K562 (cell line): ENCODE data around the gene RGS5. TPM values are rescaled to one million over a fixed set of nuclear protein-coding genes. Genes with fewer than 3 reads are reported as not detected.

Experiments
- ATAC-seq: fragments of 200-7000 bp; cut with Tn5 transposase; 3 replicates; pipeline ENCODE4 v1.9.1; 2020; ENCODE audit warnings: moderate library complexity
- BruUV-seq: library from RNA; stranded (reverse); fragments of 400-500 nt; replicated peaks from 2 replicates; lab custom pipeline; 2021; lab: Mats Ljungman, UMichigan
- CTCF ChIA-PET: fragments of 300-600 bp; formaldehyde crosslinking; extraction: SDS; loops from one replicate; lab custom pipeline; 2021; ENCODE audit warnings: low intra/inter-chr PET ratio; lab: Yijun Ruan, JAX
- POLR2A ChIA-PET: fragments of 300-600, 350-650 bp; sonication (Branson Sonifier 250); formaldehyde crosslinking; extraction: SDS; loops from one replicate; lab custom pipeline; 2021; ENCODE audit warnings: antibody characterized with exemption, inconsistent platforms; lab: Yijun Ruan, JAX
- DNase-seq, 4 experiments: peaks; one replicate each; pipeline versions ENCODE4 v3.0.0 to v3.0.0-alpha.2; 2011 to 2018; ENCODE audit warnings: low spot score in 3 of 4, mixed read lengths in 3 of 4; ENCODE audit errors: extremely low read depth in 1 of 4
- FAIRE-seq: peaks from 2 replicates; lab custom pipeline; 2011; peaks lifted over from hg19 to GRCh38; lab: Jason Lieb, UNC
- H2AFZ ChIP-seq: 2 replicates; pipeline ENCODE4 v1.6.0; 2011; ENCODE audit warnings: low read depth, low read length, control low read depth, inconsistent platforms
- H3K27ac ChIP-seq: fragments of 200-600 bp; 3 replicates; pipeline ENCODE4 v1.8.0; 2011; ENCODE audit warnings: low read depth, mild to moderate bottlenecking, control low read depth, inconsistent platforms, low read length, moderate library complexity, mixed read lengths; ENCODE audit errors: extremely low read depth
- H3K27me3 ChIP-seq, 2 experiments: fragments of 300-600 bp in 1 of 2; 2 replicates in 1 of 2; 3 replicates in 1 of 2; pipeline versions ENCODE4 v1.6.0 to v1.8.0; 2011; ENCODE audit warnings: inconsistent platforms in 2 of 2, low read length in 2 of 2, mild to moderate bottlenecking in 1 of 2, mixed read lengths in 1 of 2, moderate library complexity in 1 of 2; ENCODE audit not compliant: control insufficient read depth in 2 of 2, insufficient read depth in 2 of 2
- H3K36me3 ChIP-seq: fragments of 300-600 bp; 3 replicates; pipeline ENCODE4 v1.8.0; 2011; ENCODE audit warnings: mild to moderate bottlenecking, low read length, inconsistent platforms; ENCODE audit not compliant: control insufficient read depth, insufficient read depth
- H3K4me1 ChIP-seq, 2 experiments: fragments of 200-600 bp in 1 of 2; replicated peaks in 1 of 2; 2 replicates in 1 of 2; 3 replicates in 1 of 2; pipeline versions ENCODE4 v1.5.1 to v1.8.0; 2011; ENCODE audit warnings: inconsistent platforms in 2 of 2, low read length in 2 of 2, mild to moderate bottlenecking in 1 of 2, mixed read lengths in 1 of 2, moderate library complexity in 1 of 2; ENCODE audit not compliant: control insufficient read depth in 2 of 2, insufficient read depth in 2 of 2
- H3K4me2 ChIP-seq: 2 replicates; pipeline ENCODE4 v1.6.1; 2011; ENCODE audit warnings: low read length, control low read depth, inconsistent platforms, mixed read lengths; ENCODE audit not compliant: insufficient read depth
- H3K4me3 ChIP-seq: fragments of 200-600 bp; sonication (generic), shearing (Covaris generic); 2 replicates; pipeline ENCODE4 v1.5.1; 2016; ENCODE audit warnings: control low read depth, inconsistent platforms
- H3K79me2 ChIP-seq: fragments of 200-600 bp; 3 replicates; pipeline ENCODE4 v1.8.0; 2011; ENCODE audit warnings: low read length, inconsistent platforms; ENCODE audit not compliant: control insufficient read depth, insufficient read depth
- H3K9ac ChIP-seq, 2 experiments: 2 replicates each; pipeline versions ENCODE4 v1.6.0 to v1.6.1; 2011; ENCODE audit warnings: low read depth in 2 of 2, low read length in 2 of 2, control low read depth in 1 of 2, inconsistent platforms in 1 of 2, mild to moderate bottlenecking in 1 of 2, mixed read lengths in 1 of 2; ENCODE audit not compliant: insufficient read depth in 1 of 2
- H3K9me1 ChIP-seq: one replicate; pipeline ENCODE4 v1.6.0; 2011; ENCODE audit warnings: inconsistent platforms, mild to moderate bottlenecking, low read length, moderate library complexity; ENCODE audit not compliant: control insufficient read depth, insufficient read depth
- H3K9me3 ChIP-seq: replicated peaks from 2 replicates; pipeline ENCODE4 v1.5.1; 2011; ENCODE audit warnings: low read depth, low read length, inconsistent platforms; ENCODE audit not compliant: control insufficient read depth, insufficient read depth
- H4K20me1 ChIP-seq: replicated peaks from 2 replicates; pipeline ENCODE4 v1.6.1; 2011; ENCODE audit warnings: low read length, inconsistent platforms, mixed read lengths; ENCODE audit not compliant: control insufficient read depth, insufficient read depth
- ARID3B ChIP-seq: fragments of 250-450 bp; sonication (Bioruptor Pico); IDR thresholded peaks from 2 replicates; pipeline ENCODE4 v1.4.0; 2020; ENCODE audit warnings: borderline replicate concordance
- HNRNPK ChIP-seq: fragments of 200-400 bp; formaldehyde crosslinking; IDR thresholded peaks from one replicate; pipeline ENCODE4 v1.6.1; 2018; ENCODE audit warnings: mild to moderate bottlenecking, low read depth, low read length; ENCODE audit not compliant: poor library complexity, severe bottlenecking
- JUNB ChIP-seq: fragments of 450-650 bp; formaldehyde crosslinking; conservative IDR thresholded peaks from 2 replicates; pipeline ENCODE4 v1.4.0; 2020; ENCODE audit warnings: mild to moderate bottlenecking
- NELFE ChIP-seq: IDR thresholded peaks from 2 replicates; pipeline ENCODE4 v1.6.1; 2011; ENCODE audit warnings: mild to moderate bottlenecking; ENCODE audit not compliant: insufficient read depth, insufficient read length
- POU5F1 ChIP-seq: fragments of 150-350 bp; IDR thresholded peaks from 2 replicates; pipeline ENCODE4 v1.6.1; 2014; ENCODE audit warnings: borderline replicate concordance, low read length, low read depth, mild to moderate bottlenecking; ENCODE audit not compliant: partially characterized antibody
- RBM34 ChIP-seq: fragments of 200-400 bp; formaldehyde crosslinking; IDR thresholded peaks from 2 replicates; pipeline ENCODE4 v1.6.1; 2018; ENCODE audit warnings: low read length, borderline replicate concordance; ENCODE audit not compliant: insufficient read depth
- RCOR1 ChIP-seq, 2 experiments: IDR thresholded peaks; 2 replicates each; pipeline ENCODE4 v1.6.1; 2012; ENCODE audit warnings: low read depth in 2 of 2, low read length in 2 of 2, borderline replicate concordance in 1 of 2, improper control_type of control experiment in 1 of 2
- SIN3B ChIP-seq: fragments of 450-650 bp; IDR thresholded peaks from 2 replicates; pipeline ENCODE4 v1.6.1; 2017; ENCODE audit warnings: low read depth, mild to moderate bottlenecking, moderate library complexity
- SNIP1 ChIP-seq: fragments of 450-650 bp; IDR thresholded peaks from 2 replicates; pipeline ENCODE4 v1.7.1; 2017; ENCODE audit warnings: low read depth, mild to moderate bottlenecking
- TRIM24 ChIP-seq, 2 experiments: fragments of 450-650 bp; IDR thresholded peaks; 2 replicates each; pipeline ENCODE4 v1.6.1; 2016
- ZNF24 ChIP-seq: fragments of 450-650 bp; IDR thresholded peaks from 2 replicates; pipeline ENCODE4 v1.6.1; 2016
- WGBS: fragments of 100-300 bp; shearing (Covaris generic); methylation state at CpG from one replicate; pipeline ENCODE4 v1.1.6; 2016; ENCODE audit warnings: low coverage, mixed read lengths; ENCODE audit not compliant: insufficient coverage; ENCODE audit errors: missing lambda C conversion rate; 5-methylcytosine and 5-hydroxymethylcytosine counted together
- in situ Hi-C: fragments of 300-500 bp; cut with MboI; formaldehyde crosslinking; loops from 4 replicates; pipeline ENCODE4 v1.15.0; 2018; ENCODE audit warnings: inconsistent platforms, mixed read lengths
- intact Hi-C: fragments of 100-400 bp; cut with micrococcal nuclease; formaldehyde crosslinking; loops from 2 replicates; pipeline ENCODE4 v1.14.2; 2022
- polyA plus RNA-seq, 8 experiments: library from polyadenylated mRNA; depleted of rRNA in 4 of 8; stranded (reverse) in 5 of 8; unstranded in 3 of 8; fragments of >200 nt; fragmentation: Nextera tagmentation in 2 of 8; fragmentation: Illumina TruSeq in 1 of 8; extraction: Ambion mirVana in 2 of 8; extraction: Trizol in 1 of 8; gene quantifications; 2 replicates each; pipeline versions ENCODE4 v1.2.1 to v1.2.3, GENCODE V29; 2011 to 2014; ENCODE audit warnings: inconsistent platforms in 1 of 8, missing spikeins in 1 of 8
- total RNA-seq, 7 experiments: library from RNA; depleted of rRNA in 6 of 7; stranded (reverse); fragments of >200 nt in 6 of 7; fragmentation: Illumina TruSeq in 2 of 7; extraction: Trizol in 2 of 7; gene quantifications; 2 replicates each; pipeline versions ENCODE4 v1.2.1 to v1.2.3, GENCODE V29; 2011 to 2021; ENCODE audit warnings: low replicate concordance in 1 of 7
- TF ChIP-seq, protein P1 (sequence below): fragments of 250-450 bp; sonication (Bioruptor Pico); IDR thresholded peaks from 2 replicates; pipeline ENCODE4 v1.8.0; 2022; ENCODE audit warnings: inconsistent platforms, mild to moderate bottlenecking, moderate library complexity, borderline replicate concordance
- TF ChIP-seq, protein P2 (sequence below): fragments of 450-650 bp; formaldehyde crosslinking; IDR thresholded peaks from 2 replicates; pipeline ENCODE4 v1.4.0; 2022; ENCODE audit warnings: missing genetic modification characterization
- TF ChIP-seq, protein P3 (sequence below): IDR thresholded peaks from 2 replicates; pipeline ENCODE4 v1.6.1; 2012; ENCODE audit warnings: low read depth, low read length, improper control_type of control experiment, borderline replicate concordance

Gene RGS5
- total and polyA plus RNA-seq, 9 of the 15 experiments (the other 6 are each of a cell fraction or from before 2014, with no cell fraction given), result 0.71 to 5.3 (median 2.4) TPM

DNA sequence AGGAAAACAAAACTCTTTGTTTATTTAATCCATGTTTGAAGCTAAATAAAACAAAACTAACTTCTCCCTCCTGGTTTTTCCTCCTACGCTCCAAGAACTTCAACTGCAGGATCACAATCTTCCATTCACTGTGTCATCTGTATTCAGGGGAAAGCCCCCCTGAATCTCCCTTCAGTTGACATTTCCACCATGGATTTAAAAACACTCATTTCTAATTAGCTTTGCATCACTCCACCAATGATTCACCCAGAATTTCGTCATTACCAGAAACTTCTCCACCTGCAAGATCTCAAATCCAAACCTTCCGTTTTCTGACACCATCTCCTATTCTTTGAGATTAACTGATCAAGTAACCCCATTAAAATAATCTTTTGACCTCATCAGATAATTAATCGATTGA lies 10.9 kb upstream of the RGS5 start:
- FAIRE-seq (no peak), DNase-seq (no peak), ATAC-seq (no peak)
- no TSS peak for BruUV-seq
- 0% methylated on average over 4 of the region's 4 CpGs for WGBS
- Histone ChIP-seq H3K9me3 (no peaks in the 10 kb centered on the region), H3K27me3 (no peaks in the 10 kb centered on the region), H2AFZ (no peak overlapping the region), H3K4me2 (no peak overlapping the region), H3K27ac (no peak overlapping the region), H3K9me1 (no peaks in the 10 kb centered on the region), H4K20me1 (no peaks in the 10 kb centered on the region), H3K4me1 (no peaks in the 10 kb centered on the region), H3K79me2 (no peaks in the 10 kb centered on the region), H3K36me3 (no peaks in the 10 kb centered on the region), H3K4me3 (no peak overlapping the region), H3K9ac (no peak overlapping the region)
- intact Hi-C loops (no loop called here), in situ Hi-C loops (no loop called here)
- ChIA-PET CTCF (no interaction called here), POLR2A (no interaction called here)
- TF ChIP-seq ARID3B (CRISPR knock-in tag) (no peak), RCOR1 (IDR thresholded peaks at IDR 0.05; ENCODE audit: borderline replicate concordance in 1 of 2, low read depth in 2 of 2, low read length in 2 of 2) (no peak), SNIP1 (no peak), JUNB (no peak), RBM34 (no peak), NELFE (no peak), TRIM24 (IDR thresholded peaks at IDR 0.05) (no peak), SIN3B (no peak), ZNF24 (no peak), HNRNPK (no peak), POU5F1 (no peak)
- TF ChIP-seq, protein P1, sequence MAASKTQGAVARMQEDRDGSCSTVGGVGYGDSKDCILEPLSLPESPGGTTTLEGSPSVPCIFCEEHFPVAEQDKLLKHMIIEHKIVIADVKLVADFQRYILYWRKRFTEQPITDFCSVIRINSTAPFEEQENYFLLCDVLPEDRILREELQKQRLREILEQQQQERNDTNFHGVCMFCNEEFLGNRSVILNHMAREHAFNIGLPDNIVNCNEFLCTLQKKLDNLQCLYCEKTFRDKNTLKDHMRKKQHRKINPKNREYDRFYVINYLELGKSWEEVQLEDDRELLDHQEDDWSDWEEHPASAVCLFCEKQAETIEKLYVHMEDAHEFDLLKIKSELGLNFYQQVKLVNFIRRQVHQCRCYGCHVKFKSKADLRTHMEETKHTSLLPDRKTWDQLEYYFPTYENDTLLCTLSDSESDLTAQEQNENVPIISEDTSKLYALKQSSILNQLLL (CRISPR knock-in tag), result no peak
- TF ChIP-seq, protein P2, sequence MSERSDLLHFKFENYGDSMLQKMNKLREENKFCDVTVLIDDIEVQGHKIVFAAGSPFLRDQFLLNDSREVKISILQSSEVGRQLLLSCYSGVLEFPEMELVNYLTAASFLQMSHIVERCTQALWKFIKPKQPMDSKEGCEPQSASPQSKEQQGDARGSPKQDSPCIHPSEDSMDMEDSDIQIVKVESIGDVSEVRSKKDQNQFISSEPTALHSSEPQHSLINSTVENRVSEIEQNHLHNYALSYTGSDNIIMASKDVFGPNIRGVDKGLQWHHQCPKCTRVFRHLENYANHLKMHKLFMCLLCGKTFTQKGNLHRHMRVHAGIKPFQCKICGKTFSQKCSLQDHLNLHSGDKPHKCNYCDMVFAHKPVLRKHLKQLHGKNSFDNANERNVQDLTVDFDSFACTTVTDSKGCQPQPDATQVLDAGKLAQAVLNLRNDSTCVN (CRISPR knock-in tag), result no peak
- TF ChIP-seq, protein P3, sequence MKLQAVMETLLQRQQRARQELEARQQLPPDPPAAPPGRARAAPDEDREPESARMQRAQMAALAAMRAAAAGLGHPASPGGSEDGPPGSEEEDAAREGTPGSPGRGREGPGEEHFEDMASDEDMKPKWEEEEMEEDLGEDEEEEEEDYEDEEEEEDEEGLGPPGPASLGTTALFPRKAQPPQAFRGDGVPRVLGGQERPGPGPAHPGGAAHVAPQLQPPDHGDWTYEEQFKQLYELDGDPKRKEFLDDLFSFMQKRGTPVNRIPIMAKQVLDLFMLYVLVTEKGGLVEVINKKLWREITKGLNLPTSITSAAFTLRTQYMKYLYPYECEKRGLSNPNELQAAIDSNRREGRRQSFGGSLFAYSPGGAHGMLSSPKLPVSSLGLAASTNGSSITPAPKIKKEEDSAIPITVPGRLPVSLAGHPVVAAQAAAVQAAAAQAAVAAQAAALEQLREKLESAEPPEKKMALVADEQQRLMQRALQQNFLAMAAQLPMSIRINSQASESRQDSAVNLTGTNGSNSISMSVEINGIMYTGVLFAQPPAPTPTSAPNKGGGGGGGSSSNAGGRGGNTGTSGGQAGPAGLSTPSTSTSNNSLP, result no peak
